ENCODE results near the gene DAP. TPM values are rescaled to one million over a fixed set of nuclear protein-coding genes. Genes with fewer than 3 reads are reported as not detected.

Gene DAP
- total RNA-seq, 1 donor from 2014 or later = 25.8 TPM

GRCh38 chr5:10682801-10683525 lies 78.1 kb downstream of the DAP start:
- DNase-seq (ENCODE audit: low read depth) = no peak
- no peak for TF ChIP-seq CTCF (conservative IDR thresholded peaks at IDR 0.05; ENCODE audit: low read depth, low read length)
- no peak overlapping the region for H3K4me3 ChIP-seq (ENCODE audit: low read depth, low read length)

- DNase-seq (ENCODE audit: low read depth) = no peak
- no peak overlapping the region for H3K4me3 ChIP-seq (ENCODE audit: low read depth, low read length)
- no peak for TF ChIP-seq CTCF (conservative IDR thresholded peaks at IDR 0.05; ENCODE audit: low read depth, low read length)
Observed at GRCh38 chr5:10681731-10682679, 79.0 kb downstream of the DAP start.

GRCh38 chr5:10680876-10681481 lies 80.1 kb downstream of the DAP start:
- no peak overlapping the region for H3K4me3 ChIP-seq (ENCODE audit: low read depth, low read length)
- no peak for TF ChIP-seq CTCF (conservative IDR thresholded peaks at IDR 0.05; ENCODE audit: low read depth, low read length)
- no peak for DNase-seq (ENCODE audit: low read depth)

- no peak overlapping the region for H3K4me3 ChIP-seq (ENCODE audit: low read depth, low read length)
- no peak for TF ChIP-seq CTCF (conservative IDR thresholded peaks at IDR 0.05; ENCODE audit: low read depth, low read length)
- no peak for DNase-seq (ENCODE audit: low read depth)
Observed at GRCh38 chr5:10679336-10679988, 81.6 kb downstream of the DAP start.

- no peak for DNase-seq (ENCODE audit: low read depth)
- H3K4me3 ChIP-seq (ENCODE audit: low read depth, low read length) = no peak overlapping the region
- no peak for TF ChIP-seq CTCF (conservative IDR thresholded peaks at IDR 0.05; ENCODE audit: low read depth, low read length)
Observed at GRCh38 chr5:10678244-10678643, 82.8 kb downstream of the DAP start.

- H3K4me3 ChIP-seq (ENCODE audit: low read depth, low read length) = no peak overlapping the region
- no peak for DNase-seq (ENCODE audit: low read depth)
- TF ChIP-seq CTCF (conservative IDR thresholded peaks at IDR 0.05; ENCODE audit: low read depth, low read length) = no peak
Observed at GRCh38 chr5:10677533-10677932, 83.5 kb downstream of the DAP start.

Data from epithelial cell of proximal tubule (primary cell).